ENCODE measurements around the gene SLC12A8.

- TF ChIP-seq EGR1 (IDR thresholded peaks at IDR 0.05; ENCODE audit: borderline replicate concordance in 1 of 2, low read depth in 2 of 2, low read length in 2 of 2), result no peak
- TF ChIP-seq GATAD2B (conservative IDR thresholded peaks at IDR 0.05; ENCODE audit: low read depth), result no peak
- no peak for TF ChIP-seq TAF1 (IDR thresholded peaks at IDR 0.05; ENCODE audit: borderline replicate concordance, low read depth, low read length)
- no peak for TF ChIP-seq NFYA (IDR thresholded peaks at IDR 0.05; ENCODE audit: borderline replicate concordance, low read depth, low read length)
- TF ChIP-seq, protein P1, sequence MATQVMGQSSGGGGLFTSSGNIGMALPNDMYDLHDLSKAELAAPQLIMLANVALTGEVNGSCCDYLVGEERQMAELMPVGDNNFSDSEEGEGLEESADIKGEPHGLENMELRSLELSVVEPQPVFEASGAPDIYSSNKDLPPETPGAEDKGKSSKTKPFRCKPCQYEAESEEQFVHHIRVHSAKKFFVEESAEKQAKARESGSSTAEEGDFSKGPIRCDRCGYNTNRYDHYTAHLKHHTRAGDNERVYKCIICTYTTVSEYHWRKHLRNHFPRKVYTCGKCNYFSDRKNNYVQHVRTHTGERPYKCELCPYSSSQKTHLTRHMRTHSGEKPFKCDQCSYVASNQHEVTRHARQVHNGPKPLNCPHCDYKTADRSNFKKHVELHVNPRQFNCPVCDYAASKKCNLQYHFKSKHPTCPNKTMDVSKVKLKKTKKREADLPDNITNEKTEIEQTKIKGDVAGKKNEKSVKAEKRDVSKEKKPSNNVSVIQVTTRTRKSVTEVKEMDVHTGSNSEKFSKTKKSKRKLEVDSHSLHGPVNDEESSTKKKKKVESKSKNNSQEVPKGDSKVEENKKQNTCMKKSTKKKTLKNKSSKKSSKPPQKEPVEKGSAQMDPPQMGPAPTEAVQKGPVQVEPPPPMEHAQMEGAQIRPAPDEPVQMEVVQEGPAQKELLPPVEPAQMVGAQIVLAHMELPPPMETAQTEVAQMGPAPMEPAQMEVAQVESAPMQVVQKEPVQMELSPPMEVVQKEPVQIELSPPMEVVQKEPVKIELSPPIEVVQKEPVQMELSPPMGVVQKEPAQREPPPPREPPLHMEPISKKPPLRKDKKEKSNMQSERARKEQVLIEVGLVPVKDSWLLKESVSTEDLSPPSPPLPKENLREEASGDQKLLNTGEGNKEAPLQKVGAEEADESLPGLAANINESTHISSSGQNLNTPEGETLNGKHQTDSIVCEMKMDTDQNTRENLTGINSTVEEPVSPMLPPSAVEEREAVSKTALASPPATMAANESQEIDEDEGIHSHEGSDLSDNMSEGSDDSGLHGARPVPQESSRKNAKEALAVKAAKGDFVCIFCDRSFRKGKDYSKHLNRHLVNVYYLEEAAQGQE (IDR thresholded peaks at IDR 0.05; ENCODE audit: low read depth, low read length), result no peak
- TF ChIP-seq, protein P2, sequence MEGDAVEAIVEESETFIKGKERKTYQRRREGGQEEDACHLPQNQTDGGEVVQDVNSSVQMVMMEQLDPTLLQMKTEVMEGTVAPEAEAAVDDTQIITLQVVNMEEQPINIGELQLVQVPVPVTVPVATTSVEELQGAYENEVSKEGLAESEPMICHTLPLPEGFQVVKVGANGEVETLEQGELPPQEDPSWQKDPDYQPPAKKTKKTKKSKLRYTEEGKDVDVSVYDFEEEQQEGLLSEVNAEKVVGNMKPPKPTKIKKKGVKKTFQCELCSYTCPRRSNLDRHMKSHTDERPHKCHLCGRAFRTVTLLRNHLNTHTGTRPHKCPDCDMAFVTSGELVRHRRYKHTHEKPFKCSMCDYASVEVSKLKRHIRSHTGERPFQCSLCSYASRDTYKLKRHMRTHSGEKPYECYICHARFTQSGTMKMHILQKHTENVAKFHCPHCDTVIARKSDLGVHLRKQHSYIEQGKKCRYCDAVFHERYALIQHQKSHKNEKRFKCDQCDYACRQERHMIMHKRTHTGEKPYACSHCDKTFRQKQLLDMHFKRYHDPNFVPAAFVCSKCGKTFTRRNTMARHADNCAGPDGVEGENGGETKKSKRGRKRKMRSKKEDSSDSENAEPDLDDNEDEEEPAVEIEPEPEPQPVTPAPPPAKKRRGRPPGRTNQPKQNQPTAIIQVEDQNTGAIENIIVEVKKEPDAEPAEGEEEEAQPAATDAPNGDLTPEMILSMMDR (IDR thresholded peaks at IDR 0.05 in 2 of 3, conservative IDR thresholded peaks at IDR 0.05 in 1 of 3; ENCODE audit: control insufficient read depth in 2 of 3, extremely low read depth in 1 of 3, insufficient read depth in 1 of 3, low read depth in 3 of 3, low read length in 3 of 3), result no peak
- no peak for TF ChIP-seq CEBPB (IDR thresholded peaks at IDR 0.05; ENCODE audit: borderline replicate concordance in 1 of 2, low read depth in 2 of 2, low read length in 2 of 2)
- no peak for TF ChIP-seq MAX (IDR thresholded peaks at IDR 0.05; ENCODE audit: low read depth, low read length)
- TF ChIP-seq BMI1 (IDR thresholded peaks at IDR 0.05; ENCODE audit: borderline replicate concordance), result no peak
- no peak for TF ChIP-seq POLR2AphosphoS5 (IDR thresholded peaks at IDR 0.05; ENCODE audit: low read length)
- no peak for TF ChIP-seq USF2 (IDR thresholded peaks at IDR 0.05; ENCODE audit: borderline replicate concordance, low read depth, low read length)
Measured at GRCh38 chr3:125246237-125246636, 33.7 kb upstream of the SLC12A8 start.
